ENCODE measurements around the gene EFEMP2.

- no peak for TF ChIP-seq CTCF (IDR thresholded peaks at IDR 0.05; ENCODE audit: extremely low read depth in 1 of 2, insufficient read depth in 1 of 2, low read depth in 1 of 2, low read length in 2 of 2)
- TF ChIP-seq MYC (IDR thresholded peaks at IDR 0.05; ENCODE audit: low read depth, low read length) = no peak
- TF ChIP-seq GATA2 (IDR thresholded peaks at IDR 0.05; ENCODE audit: insufficient read depth, insufficient read length, low read depth, low read length) = no peak
- no peak for TF ChIP-seq POLR2A (IDR thresholded peaks at IDR 0.05; ENCODE audit: low read depth, low read length)
- TF ChIP-seq JUN (IDR thresholded peaks at IDR 0.05; ENCODE audit: borderline replicate concordance, insufficient read depth, insufficient read length, low read depth) = no peak
- no peak for TF ChIP-seq POLR2AphosphoS5 (IDR thresholded peaks at IDR 0.05; ENCODE audit: insufficient read depth, low read depth, low read length)
- TF ChIP-seq EZH2 (IDR thresholded peaks at IDR 0.05; ENCODE audit: borderline replicate concordance, low read depth, low read length, severe bottlenecking) = no peak
- TF ChIP-seq MAX (IDR thresholded peaks at IDR 0.05; ENCODE audit: insufficient read depth, insufficient read length) = no peak
These were observed 5.1 kb downstream of the EFEMP2 start for GRCh38 chr11:65867284-65868071.
